ENCODE results near the gene PGPEP1.

Gene PGPEP1
- 22.9 to 97.9 (median 55.1) reads per million in 9 experiments for total RNA-seq

GRCh38 chr19:18340190-18340989 lies at the start of gene PGPEP1:
Gene PGPEP1, plus strand, starts transcription at chr19:18340598. Its CDS starts 84 bp downstream, at chr19:18340682.
- DNase-seq: peak; percentile 43 to 55 (median 51)
- H3K27ac Mint-ChIP-seq: peak within 1 kb of the TSS; percentile 87 to 89
- ATAC-seq (replicated peaks): peak; percentile 64
- H3K27me3 Mint-ChIP-seq: no peaks in the 10 kb centered on the region
- H3K9me3 Mint-ChIP-seq: no peaks in the 10 kb centered on the region
- H3K4me3 Mint-ChIP-seq: peak within 1 kb of the TSS; percentile 82 to 87
- peaks cover 18% of the 10 kb centered on the region for H3K36me3 Mint-ChIP-seq (ENCODE audit: insufficient read depth)
- H3K4me1 Mint-ChIP-seq (ENCODE audit: low read depth in 2 of 2): peaks cover 12 to 14% of the 10 kb centered on the region in 2 donors

- ATAC-seq (replicated peaks) (no peak), DNase-seq (no peak)
- Mint-ChIP-seq H3K9me3 (no peaks in the 10 kb centered on the region), H3K27me3 (no peaks in the 10 kb centered on the region), H3K27ac (peak overlapping the region; percentile 89 to 99), H3K4me1 (ENCODE audit: low read depth in 2 of 2) (peaks cover 43 to 57% of the 10 kb centered on the region in 2 donors), H3K4me3 (peak overlapping the region; percentile 57 to 64), H3K36me3 (ENCODE audit: insufficient read depth) (peaks cover 34% of the 10 kb centered on the region)
Observed at GRCh38 chr19:18291019-18291524, 49.3 kb upstream of the PGPEP1 start.

- peaks cover 39 to 51% of the 10 kb centered on the region in 2 donors for H3K4me1 Mint-ChIP-seq (ENCODE audit: low read depth in 2 of 2)
- no peaks in the 10 kb centered on the region for H3K9me3 Mint-ChIP-seq
- peak; percentile 29 for ATAC-seq (replicated peaks)
- H3K27ac Mint-ChIP-seq: peak overlapping the region; percentile 89 to 99
- DNase-seq: peak; percentile 67 to 72 (median 71)
- H3K36me3 Mint-ChIP-seq (ENCODE audit: insufficient read depth): peaks cover 32% of the 10 kb centered on the region
- no peaks in the 10 kb centered on the region for H3K27me3 Mint-ChIP-seq
- peak overlapping the region; percentile 57 to 64 for H3K4me3 Mint-ChIP-seq
Observed at GRCh38 chr19:18291590-18292461, 48.6 kb upstream of the PGPEP1 start.

- no peak for ATAC-seq (replicated peaks)
- Mint-ChIP-seq H3K4me3 (peak overlapping the region; percentile 57 to 64), H3K4me1 (ENCODE audit: low read depth in 2 of 2) (peaks cover 39 to 48% of the 10 kb centered on the region in 2 donors), H3K27me3 (no peaks in the 10 kb centered on the region), H3K9me3 (no peaks in the 10 kb centered on the region), H3K36me3 (ENCODE audit: insufficient read depth) (peaks cover 30% of the 10 kb centered on the region), H3K27ac (peak overlapping the region; percentile 89 to 99)
- DNase-seq: no peak
Observed at GRCh38 chr19:18292462-18292809, 48.0 kb upstream of the PGPEP1 start.

GRCh38 chr19:18292810-18293641 lies 47.4 kb upstream of the PGPEP1 start:
- peak overlapping the region; percentile 89 to 99 for H3K27ac Mint-ChIP-seq
- H3K4me1 Mint-ChIP-seq (ENCODE audit: low read depth in 2 of 2): peaks cover 39 to 48% of the 10 kb centered on the region in 2 donors
- peaks cover 30% of the 10 kb centered on the region for H3K36me3 Mint-ChIP-seq (ENCODE audit: insufficient read depth)
- H3K27me3 Mint-ChIP-seq: no peaks in the 10 kb centered on the region
- ATAC-seq (replicated peaks) (no peak), DNase-seq (no peak)
- peak overlapping the region; percentile 57 to 64 for H3K4me3 Mint-ChIP-seq
- no peaks in the 10 kb centered on the region for H3K9me3 Mint-ChIP-seq

GRCh38 chr19:18293642-18294466 lies 46.5 kb upstream of the PGPEP1 start:
- ATAC-seq (replicated peaks): no peak

GRCh38 chr19:18294467-18294864 lies 45.9 kb upstream of the PGPEP1 start:
- peak overlapping the region; percentile 89 to 99 for H3K27ac Mint-ChIP-seq
- H3K9me3 Mint-ChIP-seq: no peaks in the 10 kb centered on the region
- peak overlapping the region; percentile 57 to 64 for H3K4me3 Mint-ChIP-seq
- ATAC-seq (replicated peaks) (peak; percentile 69), DNase-seq (peak; percentile 87 to 92 (median 90))
- no peaks in the 10 kb centered on the region for H3K27me3 Mint-ChIP-seq
- peaks cover 27% of the 10 kb centered on the region for H3K36me3 Mint-ChIP-seq (ENCODE audit: insufficient read depth)
- peaks cover 34 to 45% of the 10 kb centered on the region in 2 donors for H3K4me1 Mint-ChIP-seq (ENCODE audit: low read depth in 2 of 2)

More at GRCh38 chr19:18293642-18294466, 46.5 kb upstream of the PGPEP1 start:
- no peaks in the 10 kb centered on the region for H3K9me3 Mint-ChIP-seq
- H3K36me3 Mint-ChIP-seq (ENCODE audit: insufficient read depth): peaks cover 30% of the 10 kb centered on the region
- peak overlapping the region; percentile 89 to 99 for H3K27ac Mint-ChIP-seq
- peaks cover 36 to 48% of the 10 kb centered on the region in 2 donors for H3K4me1 Mint-ChIP-seq (ENCODE audit: low read depth in 2 of 2)
- H3K4me3 Mint-ChIP-seq: peak overlapping the region; percentile 57 to 64
- H3K27me3 Mint-ChIP-seq: no peaks in the 10 kb centered on the region
- no peak for DNase-seq

GRCh38 chr19:18295034-18295451 lies 45.4 kb upstream of the PGPEP1 start:
- DNase-seq: no peak
- H3K27me3 Mint-ChIP-seq: no peaks in the 10 kb centered on the region
- peaks cover 21% of the 10 kb centered on the region for H3K36me3 Mint-ChIP-seq (ENCODE audit: insufficient read depth)
- H3K9me3 Mint-ChIP-seq: no peaks in the 10 kb centered on the region
- peaks cover 29 to 40% of the 10 kb centered on the region in 2 donors for H3K4me1 Mint-ChIP-seq (ENCODE audit: low read depth in 2 of 2)
- H3K27ac Mint-ChIP-seq: peak overlapping the region; percentile 89 to 99
- H3K4me3 Mint-ChIP-seq: peak overlapping the region; percentile 57 to 64
- no peak for ATAC-seq (replicated peaks)

GRCh38 chr19:18297308-18297707 lies 43.1 kb upstream of the PGPEP1 start:
- DNase-seq: no peak
- H3K27ac Mint-ChIP-seq: no peak overlapping the region
- H3K27me3 Mint-ChIP-seq: no peaks in the 10 kb centered on the region
- H3K9me3 Mint-ChIP-seq: no peaks in the 10 kb centered on the region
- H3K4me3 Mint-ChIP-seq: no peak overlapping the region
- H3K4me1 Mint-ChIP-seq (ENCODE audit: low read depth in 2 of 2): peaks cover 22 to 23% of the 10 kb centered on the region in 2 donors
- ATAC-seq (replicated peaks): no peak
- H3K36me3 Mint-ChIP-seq (ENCODE audit: insufficient read depth): peaks cover 6% of the 10 kb centered on the region

GRCh38 chr19:18298601-18299000 lies 41.8 kb upstream of the PGPEP1 start:
- H3K27ac Mint-ChIP-seq: no peak overlapping the region
- ATAC-seq (replicated peaks) (no peak), DNase-seq (no peak)
- no peaks in the 10 kb centered on the region for H3K27me3 Mint-ChIP-seq
- peaks cover 11% of the 10 kb centered on the region for H3K36me3 Mint-ChIP-seq (ENCODE audit: insufficient read depth)
- H3K9me3 Mint-ChIP-seq: no peaks in the 10 kb centered on the region
- peaks cover 19 to 21% of the 10 kb centered on the region in 2 donors for H3K4me1 Mint-ChIP-seq (ENCODE audit: low read depth in 2 of 2)
- H3K4me3 Mint-ChIP-seq: no peak overlapping the region

GRCh38 chr19:18299654-18300053 lies 40.7 kb upstream of the PGPEP1 start:
- peaks cover 17% of the 10 kb centered on the region for H3K36me3 Mint-ChIP-seq (ENCODE audit: insufficient read depth)
- H3K4me3 Mint-ChIP-seq: no peak overlapping the region
- H3K4me1 Mint-ChIP-seq (ENCODE audit: low read depth in 2 of 2): peaks cover 22 to 24% of the 10 kb centered on the region in 2 donors
- H3K27me3 Mint-ChIP-seq: no peaks in the 10 kb centered on the region
- H3K9me3 Mint-ChIP-seq: no peaks in the 10 kb centered on the region
- ATAC-seq (replicated peaks): no peak
- H3K27ac Mint-ChIP-seq: no peak overlapping the region
- no peak for DNase-seq
